ENCODE data around the gene ULK1. TPM values are rescaled to one million over a fixed set of nuclear protein-coding genes. Genes with fewer than 3 reads are reported as not detected.

The ULK1 gene
- total and polyA plus RNA-seq, 3 donors from 2014 or later, result 29.2 to 53.5 (median 49.9) TPM

- H3K36me3 ChIP-seq (ENCODE audit: low read depth, missing control alignments), result no peaks in the 10 kb centered on the region
- no peak overlapping the region for H3K27ac ChIP-seq
- no peak for DNase-seq
- TF ChIP-seq CTCF (IDR thresholded peaks at IDR 0.05) (no peak), POLR2A (IDR thresholded peaks at IDR 0.05) (no peak)
- 89 to 97% methylated on average over 8 to 16 of the region's 18 CpGs for WGBS, 2 donors
- H3K4me3 ChIP-seq, result no peak overlapping the region
- peaks cover 20% of the 10 kb centered on the region for H3K4me1 ChIP-seq
- no peaks in the 10 kb centered on the region for H3K9me3 ChIP-seq
- intact Hi-C loops (cut with DNase I; ENCODE audit: low total_unique reads), result no loop called here
- H3K27me3 ChIP-seq, result no peaks in the 10 kb centered on the region
Observed at GRCh38 chr12:131917711-131918306, 23.4 kb downstream of the ULK1 start.

- Histone ChIP-seq H3K27ac (no peak overlapping the region), H3K27me3 (no peaks in the 10 kb centered on the region), H3K4me1 (peaks cover 17% of the 10 kb centered on the region), H3K4me3 (no peak overlapping the region), H3K36me3 (ENCODE audit: low read depth, missing control alignments) (no peaks in the 10 kb centered on the region), H3K9me3 (no peaks in the 10 kb centered on the region)
- intact Hi-C loops (cut with DNase I; ENCODE audit: low total_unique reads), result no loop called here
- WGBS, 2 donors, result 87 to 88% methylated on average over 11 to 19 of the region's 20 CpGs
- no peak for TF ChIP-seq CTCF (IDR thresholded peaks at IDR 0.05)
- no peak for TF ChIP-seq POLR2A (IDR thresholded peaks at IDR 0.05)
- DNase-seq, result no peak
Observed at GRCh38 chr12:131918311-131919050, 24.1 kb downstream of the ULK1 start.

GRCh38 chr12:131919051-131919347 is 24.6 kb downstream of the ULK1 start:
- peaks cover 17% of the 10 kb centered on the region for H3K4me1 ChIP-seq
- 93% methylated on average over 19 of the region's 19 CpGs; no CpG with 5 or more reads in 1 of the 2 donors for WGBS, 2 donors
- no peaks in the 10 kb centered on the region for H3K36me3 ChIP-seq (ENCODE audit: low read depth, missing control alignments)
- H3K27me3 ChIP-seq, result no peaks in the 10 kb centered on the region
- intact Hi-C loops (cut with DNase I; ENCODE audit: low total_unique reads), result no loop called here
- no peaks in the 10 kb centered on the region for H3K9me3 ChIP-seq
- H3K4me3 ChIP-seq, result no peak overlapping the region
- no peak for DNase-seq
- no peak for TF ChIP-seq CTCF (IDR thresholded peaks at IDR 0.05)
- TF ChIP-seq POLR2A (IDR thresholded peaks at IDR 0.05), result no peak
- H3K27ac ChIP-seq, result no peak overlapping the region

GRCh38 chr12:131919366-131920156 is 25.1 kb downstream of the ULK1 start:
- Histone ChIP-seq H3K36me3 (ENCODE audit: low read depth, missing control alignments) (no peaks in the 10 kb centered on the region), H3K4me3 (no peak overlapping the region), H3K27me3 (no peaks in the 10 kb centered on the region), H3K9me3 (no peaks in the 10 kb centered on the region), H3K4me1 (peaks cover 17% of the 10 kb centered on the region), H3K27ac (no peak overlapping the region)
- 90 to 91% methylated on average over 18 of the region's 37 CpGs for WGBS, 2 donors
- TF ChIP-seq CTCF (IDR thresholded peaks at IDR 0.05) (no peak), POLR2A (IDR thresholded peaks at IDR 0.05) (no peak)
- no peak for DNase-seq
- intact Hi-C loops (cut with DNase I; ENCODE audit: low total_unique reads), result no loop called here
